ENCODE data around the gene DCXR. TPM values are rescaled to one million over a fixed set of nuclear protein-coding genes. Genes with fewer than 3 reads are reported as not detected.

DCXR gene
- total RNA-seq, 3 donors from 2014 or later = 84.9 to 151 (median 124) TPM

- DNase-seq = no peak
- Histone ChIP-seq H3K4me3 (no peak overlapping the region), H3K9me3 (no peaks in the 10 kb centered on the region), H3K36me3 (ENCODE audit: low read depth) (no peaks in the 10 kb centered on the region), H3K4me1 (ENCODE audit: low read depth) (no peaks in the 10 kb centered on the region)
- TF ChIP-seq, protein P1, sequence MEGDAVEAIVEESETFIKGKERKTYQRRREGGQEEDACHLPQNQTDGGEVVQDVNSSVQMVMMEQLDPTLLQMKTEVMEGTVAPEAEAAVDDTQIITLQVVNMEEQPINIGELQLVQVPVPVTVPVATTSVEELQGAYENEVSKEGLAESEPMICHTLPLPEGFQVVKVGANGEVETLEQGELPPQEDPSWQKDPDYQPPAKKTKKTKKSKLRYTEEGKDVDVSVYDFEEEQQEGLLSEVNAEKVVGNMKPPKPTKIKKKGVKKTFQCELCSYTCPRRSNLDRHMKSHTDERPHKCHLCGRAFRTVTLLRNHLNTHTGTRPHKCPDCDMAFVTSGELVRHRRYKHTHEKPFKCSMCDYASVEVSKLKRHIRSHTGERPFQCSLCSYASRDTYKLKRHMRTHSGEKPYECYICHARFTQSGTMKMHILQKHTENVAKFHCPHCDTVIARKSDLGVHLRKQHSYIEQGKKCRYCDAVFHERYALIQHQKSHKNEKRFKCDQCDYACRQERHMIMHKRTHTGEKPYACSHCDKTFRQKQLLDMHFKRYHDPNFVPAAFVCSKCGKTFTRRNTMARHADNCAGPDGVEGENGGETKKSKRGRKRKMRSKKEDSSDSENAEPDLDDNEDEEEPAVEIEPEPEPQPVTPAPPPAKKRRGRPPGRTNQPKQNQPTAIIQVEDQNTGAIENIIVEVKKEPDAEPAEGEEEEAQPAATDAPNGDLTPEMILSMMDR (IDR thresholded peaks at IDR 0.05) = no peak
- no peak for ATAC-seq
- intact Hi-C loops (cut with DNase I, micrococcal nuclease) = no loop called here
Measured at GRCh38 chr17:82009413-82009812, 28.1 kb downstream of the DCXR start.

DNA sequence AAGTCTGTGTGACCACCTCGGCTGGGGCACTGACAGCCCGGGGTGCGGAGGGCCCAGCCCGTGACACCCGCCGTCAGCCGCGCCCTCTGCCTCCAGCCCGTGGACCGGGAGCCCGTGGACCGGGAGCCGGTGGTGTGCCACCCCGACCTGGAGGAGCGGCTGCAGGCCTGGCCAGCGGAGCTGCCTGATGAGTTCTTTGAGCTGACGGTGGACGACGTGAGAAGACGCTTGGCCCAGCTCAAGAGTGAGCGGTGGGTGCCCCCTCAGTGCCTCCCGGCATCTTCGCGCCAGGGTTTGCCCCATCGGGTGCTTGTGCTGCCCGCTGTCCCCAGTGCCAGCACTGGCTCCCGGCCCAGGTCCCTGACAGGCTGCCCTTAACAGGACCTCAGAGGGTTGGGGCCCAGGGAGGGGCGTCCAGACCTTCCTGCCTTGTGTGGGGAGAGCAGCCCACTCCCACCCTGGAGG lies 28.5 kb downstream of the DCXR start:
- Histone ChIP-seq H3K4me1 (ENCODE audit: low read depth) (no peaks in the 10 kb centered on the region), H3K36me3 (ENCODE audit: low read depth) (no peaks in the 10 kb centered on the region), H3K4me3 (no peak overlapping the region), H3K9me3 (no peaks in the 10 kb centered on the region)
- ATAC-seq = no peak
- TF ChIP-seq, protein P1 (IDR thresholded peaks at IDR 0.05) = no peak
- intact Hi-C loops (cut with DNase I, micrococcal nuclease) = no loop called here
- DNase-seq = no peak

DNA sequence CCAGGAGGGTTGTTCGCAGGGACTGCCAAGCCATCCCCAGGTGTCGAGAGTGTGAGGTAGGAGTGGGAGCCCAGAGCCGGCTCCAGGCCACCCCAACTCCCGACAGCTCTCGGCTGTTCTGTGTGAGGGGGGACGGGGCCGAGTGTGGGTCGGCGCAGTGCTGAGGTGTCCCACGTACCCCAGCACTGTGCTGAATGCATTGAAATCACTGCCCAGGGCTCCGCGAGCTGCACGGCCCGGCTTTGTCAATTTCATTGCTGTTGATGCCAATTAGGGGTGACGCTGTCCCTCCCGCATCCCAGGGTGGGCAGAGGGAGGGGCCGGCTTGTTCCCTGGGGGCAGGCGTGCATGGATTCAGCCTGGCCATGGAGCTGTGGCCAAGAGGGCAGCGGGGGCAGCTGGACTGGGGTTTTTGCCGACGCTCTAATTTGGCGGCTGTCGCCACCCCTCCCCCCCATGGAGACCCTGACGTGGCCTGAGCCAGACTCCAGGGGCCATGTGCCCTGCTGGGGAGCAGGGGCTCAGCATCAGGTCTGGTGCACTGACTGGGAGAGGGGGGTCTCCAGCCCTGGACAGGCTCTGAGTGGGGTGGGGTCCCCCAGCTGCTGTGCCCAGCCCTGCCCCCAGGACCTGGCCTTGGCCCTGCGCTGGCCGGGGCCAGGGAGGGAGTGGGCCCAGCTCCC lies 29.1 kb downstream of the DCXR start:
- Histone ChIP-seq H3K36me3 (ENCODE audit: low read depth) (no peaks in the 10 kb centered on the region), H3K4me1 (ENCODE audit: low read depth) (no peaks in the 10 kb centered on the region), H3K9me3 (no peaks in the 10 kb centered on the region), H3K4me3 (no peak overlapping the region)
- TF ChIP-seq, protein P1 (IDR thresholded peaks at IDR 0.05) = no peak
- intact Hi-C loops (cut with DNase I, micrococcal nuclease) = no loop called here
- DNase-seq (no peak), ATAC-seq (no peak)

DNA sequence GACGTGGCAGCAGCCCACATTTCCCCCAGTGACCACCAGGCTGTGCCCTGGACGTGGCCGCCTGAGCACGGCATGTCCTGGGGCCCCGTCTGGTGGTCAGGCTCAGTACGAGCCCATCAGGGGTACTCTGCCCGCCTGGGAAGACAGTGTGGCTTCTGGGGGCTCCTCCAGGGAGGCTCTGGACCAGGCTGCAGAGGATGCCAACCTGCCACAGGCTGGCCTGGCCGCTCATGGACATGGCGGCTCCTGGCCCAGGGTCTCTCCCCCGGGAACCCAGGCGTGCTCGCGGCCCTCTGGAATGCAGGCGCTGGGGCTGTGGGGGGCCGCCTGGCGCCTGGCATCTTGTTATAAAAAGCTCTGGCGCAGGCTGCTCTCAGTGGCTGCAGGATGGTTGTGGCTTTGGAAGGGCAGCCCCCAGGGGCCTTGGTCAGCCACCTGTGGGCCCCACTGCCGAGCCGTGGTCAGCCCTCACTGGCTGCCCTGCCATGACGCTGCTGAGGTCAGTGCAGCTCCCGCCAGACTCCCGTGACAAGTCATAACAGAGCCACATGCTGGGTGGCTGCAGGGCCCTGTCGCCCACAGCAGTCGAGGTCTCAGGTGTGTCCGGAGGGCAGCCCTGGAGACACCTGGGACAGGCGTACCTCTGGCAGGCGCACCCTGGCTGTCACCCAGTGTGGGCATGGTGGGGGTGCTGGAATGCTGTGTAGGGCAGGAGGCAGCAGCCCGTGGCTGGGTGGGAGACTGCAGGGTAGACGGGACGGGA lies 29.8 kb downstream of the DCXR start:
- ATAC-seq (no peak), DNase-seq (no peak)
- H3K36me3 ChIP-seq (ENCODE audit: low read depth) = no peaks in the 10 kb centered on the region
- no peaks in the 10 kb centered on the region for H3K4me1 ChIP-seq (ENCODE audit: low read depth)
- H3K9me3 ChIP-seq = no peaks in the 10 kb centered on the region
- intact Hi-C loops (cut with DNase I, micrococcal nuclease) = no loop called here
- TF ChIP-seq, protein P1 (IDR thresholded peaks at IDR 0.05) = no peak
- H3K4me3 ChIP-seq = no peak overlapping the region

DNA sequence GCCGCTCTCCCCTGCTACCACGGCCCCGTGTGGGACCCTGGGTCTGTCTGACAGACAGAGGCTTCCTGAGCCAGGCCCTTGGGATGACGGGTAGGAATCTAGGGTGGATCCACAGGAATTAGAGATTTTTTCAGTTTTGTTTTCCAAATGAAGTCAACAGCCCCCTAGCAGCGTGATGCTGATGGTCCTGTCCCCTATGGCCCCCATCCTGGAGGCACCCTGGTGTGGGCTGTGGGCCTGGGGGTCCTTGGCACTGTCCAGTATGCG lies 30.3 kb downstream of the DCXR start:
- Histone ChIP-seq H3K4me1 (ENCODE audit: low read depth) (no peaks in the 10 kb centered on the region), H3K4me3 (no peak overlapping the region), H3K36me3 (ENCODE audit: low read depth) (no peaks in the 10 kb centered on the region), H3K9me3 (no peaks in the 10 kb centered on the region)
- intact Hi-C loops (cut with DNase I, micrococcal nuclease) = no loop called here
- ATAC-seq = no peak
- TF ChIP-seq, protein P1 (IDR thresholded peaks at IDR 0.05) = no peak
- no peak for DNase-seq
